IMR-90 (cell line): ENCODE results near the gene CCT3. TPM values are rescaled to one million over a fixed set of nuclear protein-coding genes. Genes with fewer than 3 reads are reported as not detected.
A peak's percentile ranks its signal among the peaks of the same experiment; 100 is the strongest.

Source experiments
- ATAC-seq: fragments of 200-7000 bp; cut with Tn5 transposase; 2 replicates; pipeline ENCODE4 v1.9.1; 2020; ENCODE audit warnings: low read depth, mild to moderate bottlenecking, moderate library complexity
- BruUV-seq: library from RNA; stranded (reverse); fragments of 400-500 nt; replicated peaks from 2 replicates; lab custom pipeline; 2021; lab: Mats Ljungman, UMichigan
- CTCF ChIA-PET: fragments of 300-600 bp; formaldehyde crosslinking; extraction: SDS; loops from one replicate; lab custom pipeline; 2021; ENCODE audit warnings: antibody characterized with exemption; lab: Yijun Ruan, JAX
- POLR2A ChIA-PET: fragments of 300-600 bp; sonication (Branson Sonifier 250); formaldehyde crosslinking; loops from one replicate; lab custom pipeline; 2022; ENCODE audit warnings: antibody characterized with exemption; ENCODE audit not compliant: unreplicated experiment; lab: Charles Lee
- DNase-seq: peaks from one replicate; pipeline ENCODE4 v3.0.0; 2013
- H2AFZ ChIP-seq: replicated peaks from 2 replicates; pipeline ENCODE3; 2013; ENCODE audit warnings: low read length, mild to moderate bottlenecking; ENCODE audit not compliant: poor library complexity
- H2AK5ac ChIP-seq: 2 replicates; pipeline ENCODE4 v1.6.1; 2013; ENCODE audit warnings: low read depth, low read length, inconsistent platforms
- H2AK9ac ChIP-seq: replicated peaks from 2 replicates; pipeline ENCODE3; 2013; ENCODE audit warnings: mild to moderate bottlenecking, low read depth, low read length, moderate library complexity; ENCODE audit not compliant: poor library complexity
- H2BK120ac ChIP-seq: 2 replicates; pipeline ENCODE4 v1.6.1; 2013; ENCODE audit warnings: low read depth, low read length, inconsistent platforms
- H2BK15ac ChIP-seq: 3 replicates; pipeline ENCODE4 v1.6.1; 2013; ENCODE audit warnings: low read depth, low read length, inconsistent platforms
- H2BK20ac ChIP-seq: 2 replicates; pipeline ENCODE4 v1.6.1; 2013; ENCODE audit warnings: low read depth, mild to moderate bottlenecking, inconsistent platforms, low read length, moderate library complexity
- H2BK5ac ChIP-seq: 2 replicates; pipeline ENCODE4 v1.6.1; 2013; ENCODE audit warnings: mild to moderate bottlenecking, low read depth, low read length, inconsistent platforms; ENCODE audit not compliant: poor library complexity, severe bottlenecking
- H3K14ac ChIP-seq: replicated peaks from 2 replicates; pipeline ENCODE4 v1.6.1; 2013; ENCODE audit warnings: low read depth, low read length, inconsistent platforms
- H3K18ac ChIP-seq: 2 replicates; pipeline ENCODE4 v1.6.1; 2013; ENCODE audit warnings: low read depth, low read length, control low read depth
- H3K23ac ChIP-seq: 2 replicates; pipeline ENCODE4 v1.6.1; 2013; ENCODE audit warnings: low read depth, low read length, inconsistent platforms
- H3K27ac ChIP-seq: 2 replicates; pipeline ENCODE4 v1.5.1; 2013; ENCODE audit warnings: mild to moderate bottlenecking, control low read depth, low read length; ENCODE audit not compliant: insufficient read depth
- H3K27me3 ChIP-seq: 2 replicates; pipeline ENCODE4 v1.6.1; 2013; ENCODE audit warnings: low read length; ENCODE audit not compliant: control insufficient read depth, insufficient read depth
- H3K36me3 ChIP-seq: 2 replicates; pipeline ENCODE4 v1.6.1; 2013; ENCODE audit warnings: low read length, mixed read lengths; ENCODE audit not compliant: control insufficient read depth, insufficient read depth
- H3K4ac ChIP-seq: 2 replicates; pipeline ENCODE4 v1.6.1; 2013; ENCODE audit warnings: low read depth, low read length, inconsistent platforms
- H3K4me1 ChIP-seq: 2 replicates; pipeline ENCODE4 v1.6.1; 2013; ENCODE audit warnings: low read length, mixed read lengths; ENCODE audit not compliant: control insufficient read depth, insufficient read depth
- H3K4me2 ChIP-seq: 2 replicates; pipeline ENCODE4 v1.6.1; 2013; ENCODE audit warnings: low read depth, mild to moderate bottlenecking, control low read depth, low read length, moderate library complexity
- H3K4me3 ChIP-seq: 2 replicates; pipeline ENCODE4 v1.5.1; 2013; ENCODE audit warnings: low read depth, mild to moderate bottlenecking, control low read depth, low read length, moderate library complexity; ENCODE audit not compliant: insufficient read depth
- H3K56ac ChIP-seq: 2 replicates; pipeline ENCODE4 v1.6.1; 2013; ENCODE audit warnings: low read length, inconsistent platforms; ENCODE audit not compliant: insufficient read depth; ENCODE audit errors: extremely low read depth
- H3K79me1 ChIP-seq, 2 experiments: 2 replicates each; pipeline ENCODE4 v1.6.1; 2013; ENCODE audit warnings: low read length in 2 of 2, inconsistent platforms in 1 of 2, low read depth in 1 of 2
- H3K9ac ChIP-seq: 2 replicates; pipeline ENCODE4 v1.6.1; 2013; ENCODE audit warnings: low read depth, low read length, control low read depth
- H3K9me1 ChIP-seq: 2 replicates; pipeline ENCODE4 v1.6.1; 2013; ENCODE audit warnings: low read length, inconsistent platforms; ENCODE audit not compliant: insufficient read depth
- H3K9me3 ChIP-seq: 2 replicates; pipeline ENCODE4 v1.6.1; 2013; ENCODE audit warnings: low read length; ENCODE audit not compliant: control insufficient read depth, insufficient read depth
- H4K20me1 ChIP-seq: 2 replicates; pipeline ENCODE4 v1.6.1; 2013; ENCODE audit warnings: low read length, inconsistent platforms; ENCODE audit not compliant: insufficient read depth
- H4K5ac ChIP-seq: 2 replicates; pipeline ENCODE4 v1.6.1; 2013; ENCODE audit warnings: mild to moderate bottlenecking, low read depth, low read length, control low read depth
- H4K8ac ChIP-seq, 2 experiments: 2 replicates each; pipeline ENCODE4 v1.6.1; 2013; ENCODE audit warnings: low read depth in 2 of 2, low read length in 2 of 2, control low read depth in 1 of 2, inconsistent platforms in 1 of 2
- H4K91ac ChIP-seq: 2 replicates; pipeline ENCODE4 v1.6.1; 2013; ENCODE audit warnings: low read depth, low read length, inconsistent platforms; ENCODE audit not compliant: insufficient read depth
- BHLHE40 ChIP-seq: fragments of 150-350 bp; IDR thresholded peaks from 2 replicates; pipeline ENCODE4 v1.6.1; 2016; ENCODE audit warnings: mild to moderate bottlenecking, low read depth, low read length
- CEBPB ChIP-seq: IDR thresholded peaks from 2 replicates; pipeline ENCODE4 v1.6.1; 2012; ENCODE audit warnings: low read depth, low read length, improper control_type of control experiment
- CHD1 ChIP-seq: IDR thresholded peaks from 2 replicates; pipeline ENCODE4 v1.6.1; 2012; ENCODE audit warnings: low read depth, low read length, improper control_type of control experiment
- ELK1 ChIP-seq: fragments of 150-350 bp; IDR thresholded peaks from 2 replicates; pipeline ENCODE4 v1.6.1; 2016; ENCODE audit warnings: low read depth, mild to moderate bottlenecking, low read length, moderate library complexity, borderline replicate concordance
- FOS ChIP-seq: fragments of 150-350 bp; IDR thresholded peaks from 2 replicates; pipeline ENCODE4 v1.6.1; 2016; ENCODE audit warnings: low read depth, low read length
- MAFK ChIP-seq: IDR thresholded peaks from 2 replicates; pipeline ENCODE4 v1.6.1; 2012; ENCODE audit warnings: low read depth, low read length, improper control_type of control experiment
- MAZ ChIP-seq: IDR thresholded peaks from 2 replicates; pipeline ENCODE4 v1.6.1; 2012; ENCODE audit warnings: low read depth, mild to moderate bottlenecking, low read length, improper control_type of control experiment, moderate library complexity, borderline replicate concordance
- MXI1 ChIP-seq: IDR thresholded peaks from 2 replicates; pipeline ENCODE4 v1.6.1; 2012; ENCODE audit warnings: low read depth, mild to moderate bottlenecking, low read length, moderate library complexity, borderline replicate concordance
- NFE2L2 ChIP-seq: fragments of 150-350 bp; IDR thresholded peaks from 2 replicates; pipeline ENCODE4 v1.6.1; 2016; ENCODE audit warnings: low read depth, mild to moderate bottlenecking, low read length
- POLR2A ChIP-seq: IDR thresholded peaks from 2 replicates; pipeline ENCODE4 v1.6.1; 2012; ENCODE audit warnings: mild to moderate bottlenecking, low read depth, low read length
- RAD21 ChIP-seq: IDR thresholded peaks from 2 replicates; pipeline ENCODE4 v1.6.1; 2012; ENCODE audit warnings: low read length, improper control_type of control experiment
- RCOR1 ChIP-seq: IDR thresholded peaks from 2 replicates; pipeline ENCODE4 v1.6.1; 2012; ENCODE audit warnings: mild to moderate bottlenecking, low read length, improper control_type of control experiment; ENCODE audit not compliant: insufficient replicate concordance
- RFX5 ChIP-seq: IDR thresholded peaks from 2 replicates; pipeline ENCODE4 v1.8.0; 2012; ENCODE audit warnings: low read depth, mild to moderate bottlenecking, low read length, moderate library complexity
- SMC3 ChIP-seq: fragments of 150-350 bp; IDR thresholded peaks from 2 replicates; pipeline ENCODE4 v1.6.1; 2016; ENCODE audit warnings: low read depth, mild to moderate bottlenecking, antibody characterized with exemption, low read length, moderate library complexity
- USF2 ChIP-seq: fragments of 150-350 bp; IDR thresholded peaks from 2 replicates; pipeline ENCODE4 v1.6.1; 2017; ENCODE audit warnings: mild to moderate bottlenecking, antibody characterized with exemption, low read length, low read depth
- WGBS, 2 experiments: methylation state at CpG; one replicate each; pipeline versions ENCODE4 v1.1.5 to v1.1.7; 2013; ENCODE audit warnings: missing lambda C conversion rate in 2 of 2; ENCODE audit not compliant: insufficient read length in 1 of 2; ENCODE audit errors: extremely low coverage in 2 of 2; 5-methylcytosine and 5-hydroxymethylcytosine counted together
- dilution Hi-C: fragments of 300-500 bp; cut with HindIII; formaldehyde crosslinking; loops from one replicate; pipeline ENCODE4 v1.14.3; 2018; ENCODE audit warnings: low sequenced_read_pairs; ENCODE audit not compliant: unreplicated experiment
- in situ Hi-C: fragments of 300-500 bp; cut with MboI; formaldehyde crosslinking; loops from 3 replicates; pipeline ENCODE4 v1.14.3; 2019; ENCODE audit warnings: low sequenced_read_pairs, inconsistent platforms, mixed read lengths
- intact Hi-C: fragments of 100-400 bp; cut with micrococcal nuclease; formaldehyde crosslinking; loops from 2 replicates; pipeline ENCODE4 v1.10.0; 2022
- polyA plus RNA-seq, 3 experiments: library from polyadenylated mRNA; depleted of rRNA; stranded (reverse); fragments of >200 nt; gene quantifications; 2 replicates each; pipeline ENCODE4 v1.2.3, GENCODE V29; 2012; ENCODE audit warnings: low replicate concordance in 1 of 3
- total RNA-seq: library from RNA; depleted of rRNA; stranded (reverse); fragments of >200 nt; gene quantifications from 2 replicates; pipeline ENCODE4 v1.2.3, GENCODE V29; 2012

Gene CCT3
- total and polyA plus RNA-seq, 2 of the 4 experiments (the other 2 are of a cell fraction) = 313 to 595 TPM

GRCh38 chr1:156342166-156342955, 4.3 kb upstream of the CCT3 start:
- Histone ChIP-seq H2AK9ac (no peak overlapping the region), H4K91ac (no peak overlapping the region), H3K27me3 (peaks cover 22% of the 10 kb centered on the region), H3K18ac (no peak overlapping the region), H2BK5ac (no peak overlapping the region), H4K5ac (no peak overlapping the region), H3K4me2 (no peak overlapping the region), H3K4ac (no peak overlapping the region), H3K27ac (no peak overlapping the region), H3K4me3 (no peak overlapping the region), H3K79me1 (peaks cover 0 to 7% of the 10 kb centered on the region in 2 experiments; a peak in 1 of 4 replicates), H3K9ac (no peak overlapping the region), H4K8ac (no peak overlapping the region), H3K14ac (no peak overlapping the region), H3K4me1 (peaks cover 2% of the 10 kb centered on the region; the same call in 1 of the 2 replicates), H2BK15ac (no peak overlapping the region), H3K9me3 (no peaks in the 10 kb centered on the region), H2AK5ac (no peak overlapping the region), H3K23ac (no peak overlapping the region), H4K20me1 (no peaks in the 10 kb centered on the region), H3K36me3 (no peaks in the 10 kb centered on the region), H3K56ac (no peak overlapping the region), H2BK20ac (no peak overlapping the region), H3K9me1 (0 out of 2 replicates have a peak, but pooled peaks cover 3% of the 10 kb centered on the region), H2AFZ (no peak overlapping the region), H2BK120ac (no peak overlapping the region)
- ATAC-seq (no peak), DNase-seq (peak; percentile 57)
- intact Hi-C loops = no loop called here
- no CpG with 5 or more reads among the region's 1 CpG for WGBS, 2 experiments
- dilution Hi-C loops = no loop called here
- in situ Hi-C loops = no loop called here
- no TSS peak for BruUV-seq
- POLR2A ChIA-PET = no interaction called here
- CTCF ChIA-PET = no interaction called here
- TF ChIP-seq POLR2A = no peak
- TF ChIP-seq NFE2L2 = no peak
- no peak for TF ChIP-seq RAD21
- TF ChIP-seq RFX5 = no peak
- no peak for TF ChIP-seq RCOR1
- TF ChIP-seq SMC3 = no peak
- no peak for TF ChIP-seq BHLHE40
- TF ChIP-seq USF2 = no peak
- TF ChIP-seq FOS = no peak
- no peak for TF ChIP-seq MXI1
- no peak for TF ChIP-seq CHD1
- TF ChIP-seq MAFK = no peak
- TF ChIP-seq MAZ = no peak
- no peak for TF ChIP-seq CEBPB
- no peak for TF ChIP-seq ELK1
